Common myeloid progenitor, CD34-positive (primary cell): ENCODE results near the gene NDUFA13.

Source experiments
- CTCF ChIA-PET: fragments of 350-600 bp; sonication (Branson Sonifier 250); formaldehyde crosslinking; loops from one replicate; lab custom pipeline; 2021; ENCODE audit warnings: antibody characterized with exemption; lab: Charles Lee
- POLR2A ChIA-PET: fragments of 350-600 bp; sonication (Branson Sonifier 250); formaldehyde crosslinking; loops from one replicate; lab custom pipeline; 2021; ENCODE audit warnings: antibody characterized with exemption; lab: Charles Lee
- DNase-seq, 3 donors: peaks; one replicate each; pipeline versions ENCODE4 v3.0.0 to v3.0.0-alpha.2; 2013
- H3K27ac ChIP-seq, 2 experiments: 1 replicate in 1 of 2; 2 replicates in 1 of 2; pipeline ENCODE4 v1.7.0; 2013; ENCODE audit warnings: inconsistent platforms in 2 of 2, low read length in 2 of 2, mild to moderate bottlenecking in 2 of 2, low read depth in 1 of 2, moderate library complexity in 1 of 2; ENCODE audit not compliant: severe bottlenecking in 2 of 2, insufficient read depth in 1 of 2, poor library complexity in 1 of 2
- H3K27me3 ChIP-seq, 5 experiments: replicated peaks in 2 of 5; 1 replicate in 3 of 5; 2 replicates in 2 of 5; pipeline versions ENCODE4 v1.6.1 to v1.7.0; 2013; ENCODE audit warnings: low read length in 4 of 5, mild to moderate bottlenecking in 2 of 5, moderate library complexity in 2 of 5, inconsistent platforms in 1 of 5; ENCODE audit not compliant: insufficient read depth in 5 of 5, control insufficient read depth in 4 of 5
- H3K36me3 ChIP-seq, 4 experiments: 1 replicate in 2 of 4; 2 replicates in 2 of 4; pipeline versions ENCODE4 v1.6.1 to v1.7.0; 2013; ENCODE audit warnings: low read length in 3 of 4, control low read depth in 1 of 4, mild to moderate bottlenecking in 1 of 4; ENCODE audit not compliant: control insufficient read depth in 4 of 4, insufficient read depth in 4 of 4
- H3K4me1 ChIP-seq, 4 experiments: 1 replicate in 3 of 4; 2 replicates in 1 of 4; pipeline versions ENCODE4 v1.6.1 to v1.7.1; 2013; ENCODE audit warnings: low read length in 3 of 4, mild to moderate bottlenecking in 3 of 4, control low read depth in 1 of 4, inconsistent platforms in 1 of 4, moderate library complexity in 1 of 4; ENCODE audit not compliant: control insufficient read depth in 4 of 4, insufficient read depth in 4 of 4; ENCODE audit errors: control extremely low read depth in 1 of 4
- H3K4me3 ChIP-seq, 7 experiments: 1 replicate in 4 of 7; 2 replicates in 3 of 7; pipeline versions ENCODE4 v1.5.1 to v1.7.0; 2013; ENCODE audit warnings: mild to moderate bottlenecking in 7 of 7, low read length in 6 of 7, moderate library complexity in 6 of 7, inconsistent platforms in 2 of 7, low read depth in 2 of 7, control low read depth in 1 of 7; ENCODE audit not compliant: insufficient read depth in 4 of 7, control insufficient read depth in 1 of 7; ENCODE audit errors: extremely low read depth in 1 of 7
- H3K9me3 ChIP-seq, 5 experiments: 1 replicate in 4 of 5; 2 replicates in 1 of 5; pipeline versions ENCODE4 v1.6.1 to v1.7.1; 2013; ENCODE audit warnings: low read length in 4 of 5, mild to moderate bottlenecking in 2 of 5, inconsistent platforms in 1 of 5, low read depth in 1 of 5, moderate library complexity in 1 of 5; ENCODE audit not compliant: control insufficient read depth in 4 of 5, insufficient read depth in 2 of 5; ENCODE audit errors: control extremely low read depth in 1 of 5
- WGBS: methylation state at CpG from one replicate; pipeline ENCODE4 v1.1.5; 2013; ENCODE audit not compliant: insufficient coverage; 5-methylcytosine and 5-hydroxymethylcytosine counted together

The NDUFA13 gene

GRCh38 chr19:19475849-19476828, 39.9 kb upstream of the NDUFA13 start:
- POLR2A ChIA-PET = interaction anchor here (1.0 to 1.5 kb wide), 2 partner anchors 9 to 17 kb away, joined by 3 read pairs; no protein-coding TSS in a partner anchor

GRCh38 chr19:19477705-19478383, 38.2 kb upstream of the NDUFA13 start:
- WGBS = 98% methylated on average over 10 of the region's 10 CpGs
- no peak overlapping the region for H3K4me3 ChIP-seq
- no peaks in the 10 kb centered on the region for H3K27me3 ChIP-seq
- peak overlapping the region in 1 of 2 experiments; percentile 10 for H3K27ac ChIP-seq
- no peaks in the 10 kb centered on the region for H3K9me3 ChIP-seq
- ChIA-PET CTCF (interaction anchor here (0.6 to 3.9 kb wide), 4 partner anchors 11 to 112 kb away, joined by 3 to 23 read pairs (median 14); no protein-coding TSS in a partner anchor), POLR2A (no interaction called here)
- no peak for DNase-seq
- H3K4me1 ChIP-seq = peaks cover 9 to 39% (median 36%) of the 10 kb centered on the region in 4 experiments
- H3K36me3 ChIP-seq = peaks cover 5 to 78% (median 12%) of the 10 kb centered on the region in 4 experiments

More at GRCh38 chr19:19475849-19476828, 39.9 kb upstream of the NDUFA13 start:
- H3K4me3 ChIP-seq = peak overlapping the region in 5 of 7 experiments; percentile 13 to 62 (median 40)
- peak; percentile 57 to 82 (median 75) for DNase-seq
- CTCF ChIA-PET = interaction anchor here (0.8 to 3.9 kb wide), 19 partner anchors 10 to 111 kb away, joined by 3 to 23 read pairs (median 7); partner anchors contain the start of gene GATAD2A
- no peaks in the 10 kb centered on the region for H3K27me3 ChIP-seq
- H3K27ac ChIP-seq = peak overlapping the region; percentile 40 to 79
- no peaks in the 10 kb centered on the region for H3K9me3 ChIP-seq
- peaks cover 9 to 39% (median 36%) of the 10 kb centered on the region in 4 experiments for H3K4me1 ChIP-seq
- peaks cover 5 to 71% (median 10%) of the 10 kb centered on the region in 4 experiments for H3K36me3 ChIP-seq
- WGBS = 46% methylated on average over 17 of the region's 19 CpGs

- Histone ChIP-seq H3K4me1 (peaks cover 7 to 29% (median 23%) of the 10 kb centered on the region in 4 experiments), H3K36me3 (peaks cover 2 to 74% (median 12%) of the 10 kb centered on the region in 4 experiments), H3K9me3 (no peaks in the 10 kb centered on the region), H3K4me3 (no peak overlapping the region), H3K27ac (no peak overlapping the region), H3K27me3 (no peaks in the 10 kb centered on the region)
- CTCF ChIA-PET = interaction anchor here (1.6 to 3.9 kb wide), 3 partner anchors 10 to 79 kb away, joined by 4 to 20 read pairs (median 5); no protein-coding TSS in a partner anchor
- POLR2A ChIA-PET = interaction anchor here (0.6 kb wide), 1 partner anchor 27 kb away, joined by 3 read pairs; no protein-coding TSS in a partner anchor
- WGBS = 82% methylated on average over 5 of the region's 5 CpGs
- no peak for DNase-seq
Measured at GRCh38 chr19:19480688-19481087, 35.3 kb upstream of the NDUFA13 start.

- Histone ChIP-seq H3K4me1 (peaks cover 0 to 31% (median 25%) of the 10 kb centered on the region in 4 experiments), H3K27ac (no peak overlapping the region), H3K4me3 (no peak overlapping the region), H3K36me3 (peaks cover 2 to 65% (median 18%) of the 10 kb centered on the region in 4 experiments), H3K9me3 (no peaks in the 10 kb centered on the region), H3K27me3 (no peaks in the 10 kb centered on the region)
- ChIA-PET POLR2A (no interaction called here), CTCF (interaction anchor here (0.7 to 1.3 kb wide), 2 partner anchors 11 to 83 kb away, joined by 3 read pairs; no protein-coding TSS in a partner anchor)
- 95% methylated on average over 12 of the region's 19 CpGs for WGBS
- no peak for DNase-seq
Measured at GRCh38 chr19:19482809-19483596, 33.0 kb upstream of the NDUFA13 start.

GRCh38 chr19:19485161-19485997, 30.6 kb upstream of the NDUFA13 start:
- Histone ChIP-seq H3K4me3 (no peak overlapping the region), H3K27me3 (no peaks in the 10 kb centered on the region), H3K9me3 (no peaks in the 10 kb centered on the region), H3K36me3 (peaks cover 0 to 53% (median 19%) of the 10 kb centered on the region in 4 experiments), H3K4me1 (peaks cover 4 to 54% (median 48%) of the 10 kb centered on the region in 4 experiments), H3K27ac (peak overlapping the region in 1 of 2 experiments; percentile 37)
- ChIA-PET POLR2A (interaction anchor here (0.6 kb wide), 1 partner anchor 43 kb away, joined by 3 read pairs; no protein-coding TSS in a partner anchor), CTCF (interaction anchor here (1.2 to 9.8 kb wide), 2 partner anchors 82 to 121 kb away, joined by 3 to 174 read pairs; no protein-coding TSS in a partner anchor)
- 85% methylated on average over 15 of the region's 15 CpGs for WGBS
- no peak for DNase-seq
